Activated T-helper 2 cell treated with anti-CD3 and anti-CD28 coated beads, Interferon-gamma antibody, Interleukin-2, Interleukin-4, amounts not matched to agents 10 μg/mL and 5 μg/mL and 100 μg/mL, durations not matched to agents 14 hours and 24 hours and 36 hours (primary cell): ENCODE data around the gene TMC5. TPM values are rescaled to one million over a fixed set of nuclear protein-coding genes. Genes with fewer than 3 reads are reported as not detected.
"Not testable (repeated sequence)": the region's sequence is repeated elsewhere in the genome, so short reads cannot be mapped to it uniquely, and the experiment has no call there.

Experiments
- DNase-seq: peaks from one replicate; pipeline ENCODE4 v3.0.0; 2021; ENCODE audit warnings: low spot score
- H3K27ac Mint-ChIP-seq: one replicate; pipeline ENCODE4 v1.8.0; 2021; ENCODE audit warnings: mixed read lengths
- H3K27me3 Mint-ChIP-seq: one replicate; pipeline ENCODE4 v1.8.0; 2021; ENCODE audit warnings: low read depth, mixed read lengths
- H3K36me3 Mint-ChIP-seq: one replicate; pipeline ENCODE4 v1.8.0; 2021; ENCODE audit warnings: low read depth, mixed read lengths
- H3K4me1 Mint-ChIP-seq: one replicate; pipeline ENCODE4 v1.8.0; 2021; ENCODE audit warnings: low read depth, mixed read lengths
- H3K4me3 Mint-ChIP-seq: one replicate; pipeline ENCODE4 v1.8.0; 2021; ENCODE audit warnings: low read depth, mild to moderate bottlenecking, moderate library complexity, mixed read lengths
- H3K9me3 Mint-ChIP-seq: one replicate; pipeline ENCODE4 v1.8.0; 2021; ENCODE audit warnings: mixed read lengths
- intact Hi-C: fragments of 100-400 bp; cut with micrococcal nuclease; formaldehyde crosslinking; loops from one replicate; pipeline ENCODE4 v1.15.1; 2023
- total RNA-seq: library from RNA; stranded (reverse); gene quantifications from 2 replicates; pipeline ENCODE4 v1.2.3, GENCODE V29; 2022

The TMC5 gene, protein sequence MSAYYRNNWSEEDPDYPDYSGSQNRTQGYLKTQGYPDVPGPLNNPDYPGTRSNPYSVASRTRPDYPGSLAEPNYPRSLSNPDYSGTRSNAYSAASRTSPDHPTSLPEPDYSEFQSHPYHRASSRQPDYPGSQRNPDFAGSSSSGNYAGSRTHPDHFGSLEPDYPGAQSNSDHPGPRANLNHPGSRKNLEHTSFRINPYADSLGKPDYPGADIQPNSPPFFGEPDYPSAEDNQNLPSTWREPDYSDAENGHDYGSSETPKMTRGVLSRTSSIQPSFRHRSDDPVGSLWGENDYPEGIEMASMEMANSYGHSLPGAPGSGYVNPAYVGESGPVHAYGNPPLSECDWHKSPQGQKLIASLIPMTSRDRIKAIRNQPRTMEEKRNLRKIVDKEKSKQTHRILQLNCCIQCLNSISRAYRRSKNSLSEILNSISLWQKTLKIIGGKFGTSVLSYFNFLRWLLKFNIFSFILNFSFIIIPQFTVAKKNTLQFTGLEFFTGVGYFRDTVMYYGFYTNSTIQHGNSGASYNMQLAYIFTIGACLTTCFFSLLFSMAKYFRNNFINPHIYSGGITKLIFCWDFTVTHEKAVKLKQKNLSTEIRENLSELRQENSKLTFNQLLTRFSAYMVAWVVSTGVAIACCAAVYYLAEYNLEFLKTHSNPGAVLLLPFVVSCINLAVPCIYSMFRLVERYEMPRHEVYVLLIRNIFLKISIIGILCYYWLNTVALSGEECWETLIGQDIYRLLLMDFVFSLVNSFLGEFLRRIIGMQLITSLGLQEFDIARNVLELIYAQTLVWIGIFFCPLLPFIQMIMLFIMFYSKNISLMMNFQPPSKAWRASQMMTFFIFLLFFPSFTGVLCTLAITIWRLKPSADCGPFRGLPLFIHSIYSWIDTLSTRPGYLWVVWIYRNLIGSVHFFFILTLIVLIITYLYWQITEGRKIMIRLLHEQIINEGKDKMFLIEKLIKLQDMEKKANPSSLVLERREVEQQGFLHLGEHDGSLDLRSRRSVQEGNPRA
- 0.05 TPM in 1 of 2 replicates, not detected in the other for total RNA-seq

DNA sequence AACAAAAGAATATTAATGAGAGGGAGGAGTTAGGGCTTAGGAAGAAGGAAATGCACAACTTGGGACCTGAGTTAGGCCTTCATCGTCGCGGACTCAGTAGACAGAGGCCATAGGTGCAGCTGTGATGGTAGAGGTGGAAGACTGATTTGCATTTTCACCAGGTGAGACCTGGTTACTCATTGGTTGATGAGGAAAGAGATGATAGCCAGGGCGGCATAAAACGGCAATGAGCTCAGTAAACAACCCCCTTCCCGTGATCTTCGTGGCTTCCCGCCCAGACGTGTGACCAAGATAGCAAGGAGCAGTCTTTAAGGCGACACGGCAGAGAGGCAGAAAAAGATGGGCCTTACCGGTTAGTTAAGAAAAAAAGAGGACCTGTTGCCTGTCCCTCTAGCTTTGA, at the start of gene TMC5:
Gene TMC5, plus strand, starts transcription at position 244 of the 400 bp plus-strand sequence. CDS start 22,156 bp downstream, outside the sequence.
- intact Hi-C loops, result no loop called here
- H3K9me3 Mint-ChIP-seq, result peaks cover 4% of the 10 kb centered on the region
- H3K4me3 Mint-ChIP-seq, result no peak within 1 kb of the TSS
- peaks cover 17% of the 10 kb centered on the region for H3K27me3 Mint-ChIP-seq
- DNase-seq, result no peak
- no peaks in the 10 kb centered on the region for H3K4me1 Mint-ChIP-seq
- no peak within 1 kb of the TSS for H3K27ac Mint-ChIP-seq
- no peaks in the 10 kb centered on the region for H3K36me3 Mint-ChIP-seq

GRCh38 chr16:19372541-19372940, 45.1 kb upstream of the TMC5 start:
- H3K9me3 Mint-ChIP-seq, intact Hi-C loops, DNase-seq, H3K36me3 Mint-ChIP-seq, H3K4me3 Mint-ChIP-seq, H3K27ac Mint-ChIP-seq, H3K4me1 Mint-ChIP-seq: not testable (repeated sequence)
- peaks cover 12% of the 10 kb centered on the region for H3K27me3 Mint-ChIP-seq

DNA sequence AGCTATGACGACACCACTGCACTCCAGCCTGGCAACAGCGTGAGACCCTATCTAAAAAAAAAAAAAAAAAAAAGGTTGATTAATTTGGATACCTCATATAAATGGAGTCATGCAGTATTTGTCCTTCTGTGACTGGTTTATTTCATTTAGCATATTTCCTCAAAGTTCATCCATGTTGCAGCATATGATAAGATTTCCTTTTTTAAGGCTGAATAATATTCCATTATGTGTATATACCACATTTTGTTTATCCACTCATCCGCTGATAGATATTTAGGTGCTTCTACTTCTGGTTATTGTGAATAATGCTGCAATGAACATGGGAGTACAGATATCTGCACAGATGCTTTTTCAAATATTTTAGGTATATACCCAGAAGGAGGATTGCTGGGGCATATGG, 43.3 kb upstream of the TMC5 start:
- Mint-ChIP-seq H3K36me3 (no peaks in the 10 kb centered on the region), H3K27me3 (peaks cover 6% of the 10 kb centered on the region), H3K4me1 (peaks cover 1% of the 10 kb centered on the region), H3K9me3 (no peaks in the 10 kb centered on the region), H3K4me3 (no peak overlapping the region), H3K27ac (no peak overlapping the region)
- no peak for DNase-seq
- intact Hi-C loops, result loop anchor here (2.0 kb wide), 1 partner anchor 208 kb away; no protein-coding TSS in a partner anchor

DNA sequence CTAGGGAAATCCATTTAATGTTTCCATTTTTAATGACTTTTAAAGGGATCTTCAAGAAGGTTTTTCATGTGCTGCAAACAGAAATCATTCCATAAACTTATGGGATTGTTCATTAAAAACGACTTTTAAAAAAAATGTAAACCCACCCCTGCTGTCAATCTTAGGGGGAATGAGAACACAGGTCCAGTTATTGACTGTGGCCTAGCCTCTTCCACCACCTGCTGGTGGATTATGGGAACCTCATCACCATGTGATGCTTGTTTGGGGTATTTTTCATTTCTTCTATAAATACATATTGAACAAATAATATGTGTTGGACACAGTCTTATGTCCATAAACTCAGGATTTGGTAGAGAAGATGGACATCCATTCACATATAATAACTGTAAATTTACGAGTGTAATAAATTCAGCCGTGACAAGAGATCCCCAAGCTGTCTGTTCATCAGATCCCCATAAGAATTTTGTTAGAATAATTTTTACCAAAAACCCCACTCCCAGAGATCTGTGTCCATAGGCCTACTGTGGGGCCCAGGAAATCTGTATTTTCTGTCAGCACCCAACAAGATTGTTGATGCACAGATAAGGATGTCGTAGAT, 42.0 kb upstream of the TMC5 start:
- intact Hi-C loops, result loop anchor here (1.0 to 2.0 kb wide), 3 partner anchors 152 to 289 kb away; no protein-coding TSS in a partner anchor
- Mint-ChIP-seq H3K9me3 (no peaks in the 10 kb centered on the region), H3K27ac (no peak overlapping the region), H3K4me3 (no peak overlapping the region), H3K36me3 (no peaks in the 10 kb centered on the region), H3K27me3 (peaks cover 2% of the 10 kb centered on the region), H3K4me1 (peaks cover 13% of the 10 kb centered on the region)
- no peak for DNase-seq

DNA sequence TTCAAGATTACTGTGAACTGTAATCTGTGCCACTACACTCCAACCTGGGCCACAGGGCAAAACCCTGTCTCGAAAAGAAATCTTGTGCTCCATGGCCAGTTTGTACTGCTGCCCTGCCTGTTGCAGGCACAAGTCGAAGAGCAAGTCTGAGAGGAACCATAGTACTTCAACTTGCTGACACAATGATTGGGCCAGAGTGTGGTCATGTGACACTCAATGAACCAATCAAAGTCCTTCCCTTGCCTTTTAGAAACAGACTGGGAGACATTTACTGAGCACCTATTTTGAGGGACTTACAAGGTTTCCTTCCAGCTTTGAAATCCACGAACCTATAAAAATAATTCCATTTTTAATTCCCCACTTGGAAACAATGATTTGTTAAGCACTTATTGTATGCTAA, 39.8 kb upstream of the TMC5 start:
- H3K27ac Mint-ChIP-seq, result no peak overlapping the region
- no peaks in the 10 kb centered on the region for H3K9me3 Mint-ChIP-seq
- H3K4me3 Mint-ChIP-seq, result no peak overlapping the region
- no peaks in the 10 kb centered on the region for H3K36me3 Mint-ChIP-seq
- intact Hi-C loops, result no loop called here
- H3K4me1 Mint-ChIP-seq, result peaks cover 31% of the 10 kb centered on the region
- no peak for DNase-seq
- peaks cover 2% of the 10 kb centered on the region for H3K27me3 Mint-ChIP-seq

- no peak overlapping the region for H3K4me3 Mint-ChIP-seq
- peaks cover 2% of the 10 kb centered on the region for H3K27me3 Mint-ChIP-seq
- peaks cover 37% of the 10 kb centered on the region for H3K4me1 Mint-ChIP-seq
- no peak overlapping the region for H3K27ac Mint-ChIP-seq
- H3K9me3 Mint-ChIP-seq, result no peaks in the 10 kb centered on the region
- DNase-seq, result no peak
- no peaks in the 10 kb centered on the region for H3K36me3 Mint-ChIP-seq
- intact Hi-C loops, result no loop called here
Measured at GRCh38 chr16:19378511-19378910, 39.2 kb upstream of the TMC5 start.

DNA sequence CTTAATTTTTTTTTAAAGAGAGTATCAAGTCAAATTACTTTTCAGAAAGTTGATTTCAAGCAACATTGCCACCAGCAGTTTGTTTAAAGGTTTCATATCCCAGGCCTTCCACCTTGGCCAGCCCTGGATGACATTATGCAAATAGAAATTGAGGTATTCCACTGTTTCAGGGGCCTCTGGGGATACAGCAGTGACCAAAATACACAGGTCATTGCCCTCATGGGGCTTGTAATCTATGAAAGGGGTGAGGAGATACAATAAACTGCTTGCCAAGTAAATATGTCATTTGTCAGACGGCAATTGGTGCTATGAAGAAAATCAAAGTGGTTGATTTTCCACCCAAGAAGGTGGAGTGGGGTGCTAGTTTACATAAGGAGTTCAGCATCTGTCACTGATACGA, 37.8 kb upstream of the TMC5 start:
- H3K36me3 Mint-ChIP-seq, result no peaks in the 10 kb centered on the region
- H3K9me3 Mint-ChIP-seq, result no peaks in the 10 kb centered on the region
- intact Hi-C loops, result loop anchor here (1.0 to 5.0 kb wide), 3 partner anchors 86 to 142 kb away; partner anchors contain the start of genes CCP110 and GDE1
- peaks cover 8% of the 10 kb centered on the region for H3K27me3 Mint-ChIP-seq
- no peak for DNase-seq
- H3K27ac Mint-ChIP-seq, result no peak overlapping the region
- H3K4me3 Mint-ChIP-seq, result no peak overlapping the region
- H3K4me1 Mint-ChIP-seq, result peaks cover 47% of the 10 kb centered on the region

DNA sequence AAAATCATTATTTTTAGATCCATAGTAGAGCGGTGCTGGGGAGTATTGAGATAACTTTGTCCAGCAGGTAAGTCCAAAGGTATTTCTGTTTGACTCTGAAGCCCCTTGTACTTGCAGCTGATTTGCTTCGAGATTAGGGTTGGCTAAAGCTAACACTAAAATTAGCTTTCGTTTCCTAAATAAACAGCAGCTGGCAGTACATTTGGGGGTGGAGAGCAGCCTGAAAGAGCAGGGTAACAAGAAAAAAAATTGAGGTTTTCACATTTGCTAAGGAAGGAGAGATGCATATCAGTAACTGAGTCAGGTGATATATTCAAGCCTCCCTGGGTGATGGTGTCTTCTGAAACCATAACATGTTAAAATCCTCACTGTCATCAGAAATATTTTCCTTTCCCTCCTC, 37.4 kb upstream of the TMC5 start:
- Mint-ChIP-seq H3K9me3 (no peaks in the 10 kb centered on the region), H3K4me1 (peaks cover 48% of the 10 kb centered on the region), H3K36me3 (no peaks in the 10 kb centered on the region), H3K4me3 (no peak overlapping the region), H3K27ac (peak overlapping the region; percentile 78), H3K27me3 (peaks cover 12% of the 10 kb centered on the region)
- intact Hi-C loops, result loop anchor here (1.0 to 5.0 kb wide), 3 partner anchors 86 to 142 kb away; partner anchors contain the start of genes CCP110 and GDE1
- peak; percentile 30 for DNase-seq

DNA sequence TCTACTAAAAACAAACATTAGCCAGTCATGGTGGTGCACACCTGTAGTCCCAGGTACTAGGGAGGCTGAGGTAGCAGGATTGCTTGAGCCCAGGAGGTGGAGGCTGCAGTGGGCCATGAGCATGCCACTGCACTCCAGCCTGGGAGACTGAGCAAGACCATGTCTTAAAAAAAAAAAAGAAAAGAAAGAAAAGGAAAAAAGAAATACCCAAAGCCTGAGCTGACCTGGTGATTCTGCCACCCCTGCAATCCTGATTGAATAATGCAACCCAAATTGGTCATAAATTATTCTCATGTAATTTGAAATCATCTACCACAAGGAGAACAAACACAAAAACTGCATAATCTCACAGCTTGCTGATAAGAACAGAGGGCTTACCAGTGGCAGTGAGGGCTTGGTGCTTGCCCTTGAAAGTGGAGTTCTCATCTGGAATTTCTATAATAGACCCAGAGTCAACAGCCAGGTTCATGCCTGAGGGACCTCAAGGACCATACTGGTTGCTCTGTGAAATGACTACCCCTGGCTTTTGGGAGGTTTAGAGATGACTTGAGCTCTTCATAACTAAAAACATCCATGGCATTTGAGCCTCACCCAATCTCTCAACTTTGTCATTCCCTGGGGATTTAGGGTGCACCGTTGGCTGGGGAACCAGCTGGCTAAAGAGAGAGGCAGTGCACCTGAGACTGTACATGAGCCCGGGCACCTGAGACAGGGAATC, 35.4 kb upstream of the TMC5 start:
- intact Hi-C loops, result loop anchor here (2.0 to 5.0 kb wide), 3 partner anchors 110 to 263 kb away; partner anchors contain the start of genes CCP110 and GDE1
- no peak overlapping the region for H3K4me3 Mint-ChIP-seq
- no peaks in the 10 kb centered on the region for H3K9me3 Mint-ChIP-seq
- H3K4me1 Mint-ChIP-seq, result peaks cover 53% of the 10 kb centered on the region
- no peak for DNase-seq
- H3K27ac Mint-ChIP-seq, result no peak overlapping the region
- H3K36me3 Mint-ChIP-seq, result no peaks in the 10 kb centered on the region
- peaks cover 20% of the 10 kb centered on the region for H3K27me3 Mint-ChIP-seq

- Mint-ChIP-seq H3K27ac (no peak overlapping the region), H3K4me1 (peaks cover 53% of the 10 kb centered on the region), H3K9me3 (no peaks in the 10 kb centered on the region), H3K27me3 (peaks cover 26% of the 10 kb centered on the region), H3K4me3 (peak overlapping the region; percentile 32), H3K36me3 (no peaks in the 10 kb centered on the region)
- intact Hi-C loops, result loop anchor here (2.0 to 5.0 kb wide), 3 partner anchors 109 to 264 kb away; partner anchors contain the start of genes CCP110 and GDE1
- DNase-seq, result peak; percentile 16
Measured at GRCh38 chr16:19382887-19383816, 34.5 kb upstream of the TMC5 start.

- H3K4me1 Mint-ChIP-seq, result peaks cover 60% of the 10 kb centered on the region
- intact Hi-C loops, result loop anchor here (5.0 kb wide), 2 partner anchors 108 to 138 kb away; partner anchors contain the start of genes CCP110 and GDE1
- no peak overlapping the region for H3K4me3 Mint-ChIP-seq
- no peak overlapping the region for H3K27ac Mint-ChIP-seq
- peaks cover 40% of the 10 kb centered on the region for H3K27me3 Mint-ChIP-seq
- DNase-seq, result no peak
- H3K9me3 Mint-ChIP-seq, result no peaks in the 10 kb centered on the region
- H3K36me3 Mint-ChIP-seq, result no peaks in the 10 kb centered on the region
Measured at GRCh38 chr16:19384656-19385055, 33.0 kb upstream of the TMC5 start.
